ENCODE data around the gene MTHFSD. TPM values are rescaled to one million over a fixed set of nuclear protein-coding genes. Genes with fewer than 3 reads are reported as not detected.
A peak's percentile ranks its signal among the peaks of the same experiment; 100 is the strongest.

Gene MTHFSD
- total and polyA plus RNA-seq, 2 of the 8 experiments (the other 6 are each of a cell fraction or from before 2014, with no cell fraction given): 7.1 to 9.8 TPM

DNA sequence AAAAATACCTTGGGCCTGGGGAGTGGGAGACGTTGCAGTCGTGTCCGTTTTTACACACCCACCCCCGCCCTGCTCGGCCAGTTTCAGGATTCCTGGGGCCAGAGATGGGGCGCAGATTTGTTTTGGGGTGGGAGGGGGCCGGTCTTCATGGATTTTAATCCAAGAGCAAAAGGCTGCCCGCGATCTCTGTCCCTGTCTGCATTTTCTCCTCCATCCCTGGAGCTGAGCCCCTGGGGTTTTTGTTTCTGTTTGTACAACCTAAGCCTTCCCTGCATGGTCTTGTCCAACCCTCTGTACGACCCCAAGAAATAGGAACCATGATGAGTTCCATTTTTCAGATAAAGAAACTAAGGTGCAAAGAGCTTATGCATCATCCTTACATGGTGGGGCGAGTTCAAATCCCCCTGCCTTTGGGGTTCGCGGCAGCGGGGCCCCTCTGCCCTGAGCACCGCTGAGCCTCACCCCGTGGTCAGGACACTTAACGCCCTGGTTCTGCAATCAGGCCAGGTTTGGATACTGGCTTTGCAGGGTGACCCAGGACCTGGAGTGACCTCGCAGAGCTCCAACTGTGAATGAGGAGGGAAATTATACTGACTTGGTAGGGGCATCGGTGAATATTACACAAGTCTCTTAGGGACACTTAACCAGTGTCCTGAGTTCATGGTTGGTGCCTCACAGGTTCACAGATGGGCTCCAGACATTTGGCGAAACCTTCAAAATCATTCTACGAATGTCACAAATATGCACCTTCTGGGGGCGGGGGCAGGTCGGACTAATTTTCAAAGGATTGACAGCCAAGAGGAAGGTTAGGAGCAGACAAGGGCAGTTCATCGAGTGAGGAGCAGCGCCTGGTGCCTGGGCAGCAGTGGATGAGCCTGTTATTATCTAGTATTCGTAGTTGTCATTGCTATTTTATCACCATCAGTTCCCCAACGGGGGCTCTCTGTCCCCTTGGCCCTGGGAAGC lies 48.9 kb downstream of the MTHFSD start:
- H3K23ac ChIP-seq (ENCODE audit: insufficient read length): no peak overlapping the region
- peak overlapping the region in 1 of 2 experiments; percentile 26; a peak in 2 of 4 replicates for H3K4me2 ChIP-seq (ENCODE audit: insufficient read depth in 1 of 2, low read depth in 2 of 2, low read length in 2 of 2)
- H2AK5ac ChIP-seq (ENCODE audit: low read depth, low read length): no peak overlapping the region
- H3K56ac ChIP-seq (replicated peaks; ENCODE audit: insufficient read length, low read depth, low read length): no peak overlapping the region
- peaks cover 5% of the 10 kb centered on the region; the same call in 1 of the 2 replicates for H3K23me2 ChIP-seq (ENCODE audit: low read depth, low read length)
- ChIA-PET POLR2A (ENCODE audit: partially characterized antibody) (no interaction called here), CTCF (ENCODE audit: partially characterized antibody) (interaction anchor here (0.6 to 1.9 kb wide), 7 partner anchors 10 to 441 kb away, joined by 3 to 6 read pairs (median 5); no protein-coding TSS in a partner anchor)
- no peak overlapping the region for H2BK5ac ChIP-seq (ENCODE audit: low read depth, low read length)
- no peak overlapping the region for H2AFZ ChIP-seq (ENCODE audit: low read length)
- H3K36me3 ChIP-seq (ENCODE audit: control insufficient read depth in 2 of 4, insufficient read depth in 4 of 4, low read length in 3 of 4): peaks cover 0 to 4% (median 0%) of the 10 kb centered on the region in 4 experiments; a peak in 1 of 8 replicates
- peaks cover 42 to 55% of the 10 kb centered on the region in 2 experiments for H4K20me1 ChIP-seq (replicated peaks in 1 of 2; ENCODE audit: control insufficient read depth in 1 of 2, insufficient read depth in 2 of 2, low read length in 2 of 2)
- no peak overlapping the region for H3K4ac ChIP-seq (replicated peaks; ENCODE audit: insufficient read length, low read depth, low read length)
- no peak overlapping the region for H2BK15ac ChIP-seq (ENCODE audit: low read length)
- no peak overlapping the region for H4K8ac ChIP-seq (ENCODE audit: extremely low read depth, insufficient read depth, low read length)
- H3K9me3 ChIP-seq (ENCODE audit: insufficient read depth in 2 of 2, low read depth in 1 of 2, low read length in 1 of 2): no peaks in the 10 kb centered on the region
- no peak overlapping the region for H2BK20ac ChIP-seq (ENCODE audit: low read length)
- H4K5ac ChIP-seq (ENCODE audit: insufficient read length, low read depth, low read length): no peak overlapping the region
- H2BK12ac ChIP-seq (ENCODE audit: low read depth, low read length): no peak overlapping the region
- FAIRE-seq: no peak
- no peak overlapping the region for H4K91ac ChIP-seq (replicated peaks; ENCODE audit: insufficient read length, low read length)
- H3K79me2 ChIP-seq (ENCODE audit: control insufficient read depth in 1 of 2, insufficient read depth in 2 of 2, low read length in 2 of 2): no peaks in the 10 kb centered on the region
- no peak for DNase-seq (ENCODE audit: low read depth in 1 of 2, low spot score in 2 of 2)
- peaks cover 96 to 99% (median 97%) of the 10 kb centered on the region in 4 experiments for H3K27me3 ChIP-seq (replicated peaks in 1 of 4; ENCODE audit: control insufficient read depth in 3 of 4, extremely low read depth in 1 of 4, insufficient read depth in 3 of 4, low read length in 3 of 4)
- H3K18ac ChIP-seq (ENCODE audit: extremely low read depth, low read length): no peak overlapping the region; the same call in 1 of the 2 replicates
- peaks cover 0 to 40% (median 20%) of the 10 kb centered on the region in 4 experiments; a peak in 6 of 7 replicates for H3K4me1 ChIP-seq (replicated peaks in 1 of 4; ENCODE audit: control insufficient read depth in 3 of 4, insufficient read depth in 4 of 4, low read length in 3 of 4)
- WGBS, 2 experiments (ENCODE audit: extremely low coverage in 1 of 2, insufficient coverage in 1 of 2, insufficient read length in 1 of 2, insufficient replicate concordance in 2 of 2, low coverage in 1 of 2, low lambda C conversion rate in 2 of 2, missing lambda C conversion rate in 1 of 2): 9% methylated on average over 24 of the region's 27 CpGs; no CpG with 5 or more reads in 1 of the 2 experiments
- peaks cover 2% of the 10 kb centered on the region; the same call in 1 of the 2 replicates for H3K79me1 ChIP-seq (ENCODE audit: low read depth, low read length)
- TF ChIP-seq CTBP2 (IDR thresholded peaks at IDR 0.05; ENCODE audit: borderline replicate concordance, insufficient read depth, insufficient read length, low read length) (peak; percentile 4), EZH2 (IDR thresholded peaks at IDR 0.05; ENCODE audit: low read depth, low read length, severe bottlenecking) (peak; percentile 21), KDM5A (IDR thresholded peaks at IDR 0.05; ENCODE audit: low read length) (no peak), TCF12 (IDR thresholded peaks at IDR 0.05; ENCODE audit: low read depth, low read length) (no peak), SUZ12 (IDR thresholded peaks at IDR 0.05; ENCODE audit: low read length) (peak; percentile 61), MAX (IDR thresholded peaks at IDR 0.05) (no peak), KDM4A (IDR thresholded peaks at IDR 0.05; ENCODE audit: low read depth, low read length, severe bottlenecking) (no peak), RNF2 (IDR thresholded peaks at IDR 0.05; ENCODE audit: borderline replicate concordance, low read depth, low read length, missing control alignments, poor library complexity, severe bottlenecking) (peak; percentile 85)
- H2BK120ac ChIP-seq (replicated peaks; ENCODE audit: low read depth, low read length): no peak overlapping the region
- H3K14ac ChIP-seq (ENCODE audit: insufficient read length): no peak overlapping the region
- no peak overlapping the region for H3K9ac ChIP-seq (replicated peaks in 1 of 4; ENCODE audit: extremely low read depth in 1 of 4, low read depth in 3 of 4, low read length in 3 of 4)
- H3K4me3 ChIP-seq (ENCODE audit: extremely low read depth in 1 of 4, insufficient read depth in 2 of 4, low read depth in 3 of 4, low read length in 4 of 4): no peak overlapping the region
- no peak overlapping the region for H3K27ac ChIP-seq (ENCODE audit: low read depth, low read length)

Measured in H1 (cell line).